CD14-positive monocyte (primary cell): Measurements from ENCODE around the gene ASPHD2. TPM values are rescaled to one million over a fixed set of nuclear protein-coding genes. Genes with fewer than 3 reads are reported as not detected.

Experiments used
- DNase-seq, 3 donors: peaks; one replicate each; pipeline ENCODE4 v3.0.0-alpha.2; 2011 to 2022
- H2AFZ ChIP-seq: 2 replicates; pipeline ENCODE4 v1.6.0; 2012; ENCODE audit warnings: mild to moderate bottlenecking, low read depth, low read length, inconsistent platforms; ENCODE audit not compliant: insufficient read depth, poor library complexity, severe bottlenecking
- H3K27ac ChIP-seq, 2 donors: 1 replicate in 1 of 2; 2 replicates in 1 of 2; pipeline ENCODE4 v1.5.1; 2012 to 2013; ENCODE audit warnings: low read length in 2 of 2, control low read depth in 1 of 2, inconsistent platforms in 1 of 2, low read depth in 1 of 2, mild to moderate bottlenecking in 1 of 2
- H3K27me3 ChIP-seq, 2 donors: one replicate each; pipeline versions ENCODE4 v1.6.0 to v1.6.1; 2011 to 2013; ENCODE audit warnings: low read length in 2 of 2; ENCODE audit not compliant: control insufficient read depth in 2 of 2, insufficient read depth in 2 of 2
- H3K36me3 ChIP-seq, 2 donors: replicated peaks in 1 of 2; 1 replicate in 1 of 2; 2 replicates in 1 of 2; pipeline versions ENCODE4 v1.5.1 to v1.6.1; 2012 to 2013; ENCODE audit warnings: low read length in 2 of 2, control low read depth in 1 of 2, inconsistent platforms in 1 of 2, mild to moderate bottlenecking in 1 of 2; ENCODE audit not compliant: insufficient read depth in 2 of 2, control insufficient read depth in 1 of 2
- H3K4me1 ChIP-seq, 2 donors: 1 replicate in 1 of 2; 2 replicates in 1 of 2; pipeline versions ENCODE4 v1.5.1 to v1.6.1; 2012 to 2013; ENCODE audit warnings: low read length in 2 of 2, control low read depth in 1 of 2, inconsistent platforms in 1 of 2, mild to moderate bottlenecking in 1 of 2, moderate library complexity in 1 of 2; ENCODE audit not compliant: insufficient read depth in 2 of 2, control insufficient read depth in 1 of 2
- H3K4me2 ChIP-seq: replicated peaks from 2 replicates; pipeline ENCODE3; 2012; ENCODE audit warnings: low read length, moderate library complexity, mild to moderate bottlenecking; ENCODE audit not compliant: poor library complexity, severe bottlenecking; ENCODE audit errors: extremely low read depth
- H3K4me3 ChIP-seq, 3 experiments: fragments of 200-600 bp in 1 of 3; sonication (generic) in 1 of 3; replicated peaks in 1 of 3; 1 replicate in 2 of 3; 2 replicates in 1 of 3; pipeline ENCODE4 v1.5.1; 2011 to 2013; ENCODE audit warnings: low read length in 3 of 3, mild to moderate bottlenecking in 3 of 3, control low read depth in 2 of 3, low read depth in 2 of 3, inconsistent platforms in 1 of 3, moderate library complexity in 1 of 3
- H3K79me2 ChIP-seq: 2 replicates; pipeline ENCODE4 v1.6.0; 2012; ENCODE audit warnings: mild to moderate bottlenecking, control low read depth, inconsistent platforms, low read length, moderate library complexity; ENCODE audit not compliant: insufficient read depth
- H3K9ac ChIP-seq: 2 replicates; pipeline ENCODE4 v1.6.0; 2017; ENCODE audit warnings: low read length, mild to moderate bottlenecking; ENCODE audit not compliant: insufficient read depth, poor library complexity, severe bottlenecking
- H3K9me3 ChIP-seq, 2 donors: replicated peaks in 1 of 2; 1 replicate in 1 of 2; 2 replicates in 1 of 2; pipeline versions ENCODE4 v1.5.1 to v1.6.1; 2012 to 2013; ENCODE audit warnings: low read length in 2 of 2, control low read depth in 1 of 2; ENCODE audit not compliant: control insufficient read depth in 1 of 2, insufficient read depth in 1 of 2
- H4K20me1 ChIP-seq: 2 replicates; pipeline ENCODE4 v1.6.0; 2012; ENCODE audit warnings: mild to moderate bottlenecking, low read length, control low read depth, moderate library complexity; ENCODE audit not compliant: insufficient read depth
- H3K27ac Mint-ChIP-seq, 7 donors: one replicate each; pipeline ENCODE4 v1.8.0; 2020; ENCODE audit warnings: mild to moderate bottlenecking in 7 of 7, mixed read lengths in 7 of 7, moderate library complexity in 6 of 7, inconsistent platforms in 2 of 7
- H3K27me3 Mint-ChIP-seq, 3 donors: one replicate each; pipeline ENCODE4 v1.8.0; 2021 to 2022; ENCODE audit warnings: low read depth in 3 of 3, mild to moderate bottlenecking in 3 of 3, mixed read lengths in 3 of 3, moderate library complexity in 3 of 3, inconsistent platforms in 1 of 3
- H3K36me3 Mint-ChIP-seq, 2 donors: one replicate each; pipeline ENCODE4 v1.8.0; 2020; ENCODE audit warnings: mixed read lengths in 2 of 2, inconsistent platforms in 1 of 2, mild to moderate bottlenecking in 1 of 2
- H3K4me1 Mint-ChIP-seq: one replicate; pipeline ENCODE4 v1.8.0; 2020; ENCODE audit warnings: mild to moderate bottlenecking, mixed read lengths
- H3K4me3 Mint-ChIP-seq, 2 donors: one replicate each; pipeline ENCODE4 v1.8.0; 2020; ENCODE audit warnings: mild to moderate bottlenecking in 2 of 2, mixed read lengths in 2 of 2, moderate library complexity in 1 of 2
- H3K9me3 Mint-ChIP-seq, 7 donors: one replicate each; pipeline ENCODE4 v1.8.0; 2020 to 2022; ENCODE audit warnings: mixed read lengths in 7 of 7, mild to moderate bottlenecking in 6 of 7, moderate library complexity in 6 of 7, inconsistent platforms in 2 of 7
- WGBS: methylation state at CpG from one replicate; pipeline ENCODE4 v1.1.5; 2013; ENCODE audit warnings: missing lambda C conversion rate; ENCODE audit not compliant: insufficient coverage; 5-methylcytosine and 5-hydroxymethylcytosine counted together
- intact Hi-C, 2 donors: fragments of 100-400 bp; cut with micrococcal nuclease; formaldehyde crosslinking; loops; one replicate each; pipeline versions ENCODE4 v1.15.0 to v1.15.1; 2023
- polyA plus RNA-seq, 3 donors: library from polyadenylated mRNA; depleted of rRNA in 1 of 3; unstranded in 2 of 3; stranded (reverse) in 1 of 3; fragments of 300-500 nt in 2 of 3; fragments of >200 nt in 1 of 3; fragmentation: Illumina TruSeq in 2 of 3; gene quantifications; 1 replicate in 2 of 3; 2 replicates in 1 of 3; pipeline ENCODE4 v1.2.3, GENCODE V29; 2012 to 2021
- TF ChIP-seq, protein P1 (sequence below): fragments of 200-600 bp; IDR thresholded peaks from one replicate; pipeline ENCODE4 v1.8.0; 2022; ENCODE audit warnings: antibody characterized with exemption, mild to moderate bottlenecking

The ASPHD2 gene
- polyA plus RNA-seq, 3 donors = 2.6 to 6.2 (median 4.1) TPM

GRCh38 chr22:26418620-26419019 is 10.4 kb upstream of the ASPHD2 start:
- Mint-ChIP-seq H3K36me3 (no peaks in the 10 kb centered on the region), H3K4me3 (no peak overlapping the region), H3K4me1 (no peaks in the 10 kb centered on the region), H3K9me3 (peaks cover 2 to 18% (median 13%) of the 10 kb centered on the region in 7 donors), H3K27ac (no peak overlapping the region), H3K27me3 (peaks cover 4 to 11% (median 10%) of the 10 kb centered on the region in 3 donors)
- DNase-seq = no peak
- Histone ChIP-seq H3K4me1 (no peaks in the 10 kb centered on the region), H3K9ac (no peak overlapping the region), H3K9me3 (peaks cover 7 to 15% of the 10 kb centered on the region in 2 donors), H3K79me2 (no peaks in the 10 kb centered on the region), H3K27me3 (no peaks in the 10 kb centered on the region), H3K27ac (no peak overlapping the region), H3K4me2 (no peak overlapping the region), H3K4me3 (no peak overlapping the region), H2AFZ (no peak overlapping the region), H4K20me1 (no peaks in the 10 kb centered on the region), H3K36me3 (no peaks in the 10 kb centered on the region)
- intact Hi-C loops = no loop called here
- no CpG with 5 or more reads among the region's 3 CpGs for WGBS
- TF ChIP-seq, protein P1, sequence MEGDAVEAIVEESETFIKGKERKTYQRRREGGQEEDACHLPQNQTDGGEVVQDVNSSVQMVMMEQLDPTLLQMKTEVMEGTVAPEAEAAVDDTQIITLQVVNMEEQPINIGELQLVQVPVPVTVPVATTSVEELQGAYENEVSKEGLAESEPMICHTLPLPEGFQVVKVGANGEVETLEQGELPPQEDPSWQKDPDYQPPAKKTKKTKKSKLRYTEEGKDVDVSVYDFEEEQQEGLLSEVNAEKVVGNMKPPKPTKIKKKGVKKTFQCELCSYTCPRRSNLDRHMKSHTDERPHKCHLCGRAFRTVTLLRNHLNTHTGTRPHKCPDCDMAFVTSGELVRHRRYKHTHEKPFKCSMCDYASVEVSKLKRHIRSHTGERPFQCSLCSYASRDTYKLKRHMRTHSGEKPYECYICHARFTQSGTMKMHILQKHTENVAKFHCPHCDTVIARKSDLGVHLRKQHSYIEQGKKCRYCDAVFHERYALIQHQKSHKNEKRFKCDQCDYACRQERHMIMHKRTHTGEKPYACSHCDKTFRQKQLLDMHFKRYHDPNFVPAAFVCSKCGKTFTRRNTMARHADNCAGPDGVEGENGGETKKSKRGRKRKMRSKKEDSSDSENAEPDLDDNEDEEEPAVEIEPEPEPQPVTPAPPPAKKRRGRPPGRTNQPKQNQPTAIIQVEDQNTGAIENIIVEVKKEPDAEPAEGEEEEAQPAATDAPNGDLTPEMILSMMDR = no peak

DNA sequence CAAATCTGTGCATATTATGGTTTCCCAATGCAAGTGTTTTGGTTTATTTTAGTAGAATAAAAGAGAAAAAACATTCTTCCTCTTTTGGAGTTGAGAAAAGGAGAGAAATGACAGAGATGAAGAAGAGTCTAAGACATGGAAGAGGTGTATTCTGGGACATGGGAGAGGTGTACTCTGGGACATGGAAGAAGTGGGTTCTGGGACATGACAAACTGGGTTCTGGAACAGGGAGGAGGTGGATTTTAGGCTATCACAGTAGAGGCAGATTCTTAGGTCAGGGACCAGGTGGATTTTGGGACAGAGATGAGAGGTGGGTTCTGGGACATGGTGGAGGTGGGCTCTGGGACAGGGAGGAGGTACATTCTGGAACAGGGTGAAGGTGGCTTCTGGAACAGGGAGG is 2.1 kb upstream of the ASPHD2 start:
- H3K36me3 ChIP-seq = no peaks in the 10 kb centered on the region
- H3K4me1 ChIP-seq = peaks cover 36 to 37% of the 10 kb centered on the region in 2 donors
- no peak for DNase-seq
- H2AFZ ChIP-seq = peak overlapping the region; percentile 4
- H3K4me3 ChIP-seq = no peak overlapping the region
- Mint-ChIP-seq H3K4me3 (no peak overlapping the region), H3K36me3 (peaks cover 0 to 5% of the 10 kb centered on the region in 2 donors), H3K27ac (peak overlapping the region in 2 of 7 donors; percentile 15 to 42), H3K9me3 (peaks cover 2 to 18% (median 16%) of the 10 kb centered on the region in 7 donors), H3K27me3 (peaks cover 6 to 7% (median 7%) of the 10 kb centered on the region in 3 donors), H3K4me1 (peaks cover 39% of the 10 kb centered on the region)
- no peaks in the 10 kb centered on the region for H4K20me1 ChIP-seq
- TF ChIP-seq, protein P1 = no peak
- peaks cover 9 to 18% of the 10 kb centered on the region in 2 donors for H3K9me3 ChIP-seq
- H3K79me2 ChIP-seq = peaks cover 18% of the 10 kb centered on the region
- no peaks in the 10 kb centered on the region for H3K27me3 ChIP-seq
- no peak overlapping the region for H3K27ac ChIP-seq
- intact Hi-C loops = loop anchor here in 1 of 2 donors (5.0 kb wide), 1 partner anchor 160 kb away; no protein-coding TSS in a partner anchor
- H3K9ac ChIP-seq = no peak overlapping the region
- H3K4me2 ChIP-seq = no peak overlapping the region
